ENCODE measurements around the gene CDC20B.

Gene CDC20B

DNA sequence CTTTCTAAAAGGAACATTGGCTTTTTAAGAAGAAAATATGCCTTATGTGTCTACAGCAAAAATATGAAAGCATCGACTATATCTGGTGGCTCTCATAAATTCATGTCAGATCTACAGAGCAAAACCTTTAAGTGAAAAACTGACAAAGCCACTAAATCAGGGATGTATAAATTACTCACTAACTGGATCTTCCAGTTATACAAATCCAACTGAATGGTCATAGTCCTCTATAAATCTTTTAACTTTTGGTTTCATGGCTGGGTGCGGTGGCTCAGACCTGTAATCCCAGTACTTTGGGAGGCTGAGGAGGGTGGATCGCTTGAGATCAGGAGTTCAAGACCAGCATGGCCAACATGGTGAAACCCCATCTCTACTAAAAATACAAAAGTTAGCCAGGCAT lies 99.8 kb downstream of the CDC20B start:
- H3K4me2 ChIP-seq: peak overlapping the region; percentile 40

DNA sequence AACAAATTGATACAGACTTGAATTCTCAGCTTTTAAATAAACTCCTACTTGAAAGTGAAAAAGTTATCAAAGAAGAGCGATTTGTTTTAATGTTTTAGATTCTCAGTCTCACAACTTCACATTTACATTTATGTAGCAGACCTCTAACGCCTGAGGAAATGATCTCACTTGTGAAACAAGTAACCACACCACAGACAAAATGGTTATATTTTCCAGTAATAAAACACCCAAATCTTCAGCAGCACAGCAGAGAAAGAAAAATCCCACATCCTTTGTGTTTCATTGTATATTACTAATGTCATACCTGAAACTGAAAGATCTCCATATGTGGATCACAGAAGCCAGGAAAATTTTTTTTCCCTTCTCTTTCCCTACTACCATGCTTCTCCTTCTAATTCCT lies 100.3 kb downstream of the CDC20B start:
- H3K9ac ChIP-seq: no peak overlapping the region
- no peak overlapping the region for H3K4me3 ChIP-seq (IDR thresholded peaks at IDR 0.05; ENCODE audit: insufficient read depth, low read depth, low read length)
- H2AFZ ChIP-seq (ENCODE audit: low read depth): no peak overlapping the region
- H3K36me3 ChIP-seq (ENCODE audit: insufficient read depth): no peaks in the 10 kb centered on the region
- H3K4me1 ChIP-seq (ENCODE audit: low read depth, poor library complexity, severe bottlenecking): peaks cover 19% of the 10 kb centered on the region
- no peaks in the 10 kb centered on the region for H3K79me2 ChIP-seq (ENCODE audit: insufficient read depth, low read depth)
- no peaks in the 10 kb centered on the region; the same call in 1 of the 2 replicates for H4K20me1 ChIP-seq (ENCODE audit: insufficient read depth)
- peak overlapping the region; percentile 23; the same call in 1 of the 2 replicates for H3K27ac ChIP-seq
- TF ChIP-seq, protein P1, sequence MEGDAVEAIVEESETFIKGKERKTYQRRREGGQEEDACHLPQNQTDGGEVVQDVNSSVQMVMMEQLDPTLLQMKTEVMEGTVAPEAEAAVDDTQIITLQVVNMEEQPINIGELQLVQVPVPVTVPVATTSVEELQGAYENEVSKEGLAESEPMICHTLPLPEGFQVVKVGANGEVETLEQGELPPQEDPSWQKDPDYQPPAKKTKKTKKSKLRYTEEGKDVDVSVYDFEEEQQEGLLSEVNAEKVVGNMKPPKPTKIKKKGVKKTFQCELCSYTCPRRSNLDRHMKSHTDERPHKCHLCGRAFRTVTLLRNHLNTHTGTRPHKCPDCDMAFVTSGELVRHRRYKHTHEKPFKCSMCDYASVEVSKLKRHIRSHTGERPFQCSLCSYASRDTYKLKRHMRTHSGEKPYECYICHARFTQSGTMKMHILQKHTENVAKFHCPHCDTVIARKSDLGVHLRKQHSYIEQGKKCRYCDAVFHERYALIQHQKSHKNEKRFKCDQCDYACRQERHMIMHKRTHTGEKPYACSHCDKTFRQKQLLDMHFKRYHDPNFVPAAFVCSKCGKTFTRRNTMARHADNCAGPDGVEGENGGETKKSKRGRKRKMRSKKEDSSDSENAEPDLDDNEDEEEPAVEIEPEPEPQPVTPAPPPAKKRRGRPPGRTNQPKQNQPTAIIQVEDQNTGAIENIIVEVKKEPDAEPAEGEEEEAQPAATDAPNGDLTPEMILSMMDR (conservative IDR thresholded peaks at IDR 0.05; ENCODE audit: low read depth, low read length): no peak
- no peaks in the 10 kb centered on the region for H3K27me3 ChIP-seq (ENCODE audit: insufficient read depth, low read depth)
- H3K4me2 ChIP-seq: peak overlapping the region; percentile 40

More for the DNA sequence above, 99.8 kb downstream of the CDC20B start:
- H3K9ac ChIP-seq: no peak overlapping the region
- TF ChIP-seq, protein P1 (conservative IDR thresholded peaks at IDR 0.05; ENCODE audit: low read depth, low read length): no peak
- H4K20me1 ChIP-seq (ENCODE audit: insufficient read depth): no peaks in the 10 kb centered on the region; the same call in 1 of the 2 replicates
- H3K79me2 ChIP-seq (ENCODE audit: insufficient read depth, low read depth): no peaks in the 10 kb centered on the region
- H2AFZ ChIP-seq (ENCODE audit: low read depth): no peak overlapping the region
- peaks cover 19% of the 10 kb centered on the region for H3K4me1 ChIP-seq (ENCODE audit: low read depth, poor library complexity, severe bottlenecking)
- H3K27me3 ChIP-seq (ENCODE audit: insufficient read depth, low read depth): no peaks in the 10 kb centered on the region
- no peaks in the 10 kb centered on the region for H3K36me3 ChIP-seq (ENCODE audit: insufficient read depth)
- H3K27ac ChIP-seq: no peak overlapping the region; the same call in 1 of the 2 replicates
- H3K4me3 ChIP-seq (IDR thresholded peaks at IDR 0.05; ENCODE audit: insufficient read depth, low read depth, low read length): no peak overlapping the region

DNA sequence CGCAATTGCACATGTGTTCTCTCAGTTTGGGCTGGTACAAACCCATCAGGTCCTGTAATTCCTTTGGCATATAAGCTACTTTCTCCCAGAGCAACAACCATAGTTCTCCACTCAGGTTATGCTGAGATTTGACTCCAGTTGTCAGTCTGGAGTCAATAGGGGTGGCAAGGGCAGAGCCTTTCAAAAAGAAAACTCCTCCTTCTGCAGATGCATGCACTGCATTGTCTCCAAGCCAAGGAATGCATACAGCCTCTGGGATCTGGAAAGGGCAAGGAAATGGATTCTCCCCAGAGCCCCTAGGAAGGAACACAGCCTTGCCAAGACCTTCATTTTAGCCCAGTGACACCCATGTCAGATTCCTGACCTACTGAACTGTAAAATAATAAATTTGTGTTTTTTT lies 101.6 kb downstream of the CDC20B start:
- no peak overlapping the region for H3K27ac ChIP-seq
- no peak overlapping the region for H3K4me2 ChIP-seq
- no peak overlapping the region for H3K9ac ChIP-seq
- TF ChIP-seq, protein P1 (conservative IDR thresholded peaks at IDR 0.05; ENCODE audit: low read depth, low read length): no peak
- no peak overlapping the region for H2AFZ ChIP-seq (ENCODE audit: low read depth)
- no peak overlapping the region for H3K4me3 ChIP-seq (IDR thresholded peaks at IDR 0.05; ENCODE audit: insufficient read depth, low read depth, low read length)
- H3K79me2 ChIP-seq (ENCODE audit: insufficient read depth, low read depth): no peaks in the 10 kb centered on the region
- H4K20me1 ChIP-seq (ENCODE audit: insufficient read depth): no peaks in the 10 kb centered on the region; the same call in 1 of the 2 replicates
- no peaks in the 10 kb centered on the region for H3K36me3 ChIP-seq (ENCODE audit: insufficient read depth)
- H3K4me1 ChIP-seq (ENCODE audit: low read depth, poor library complexity, severe bottlenecking): peaks cover 19% of the 10 kb centered on the region
- no peaks in the 10 kb centered on the region for H3K27me3 ChIP-seq (ENCODE audit: insufficient read depth, low read depth)

DNA sequence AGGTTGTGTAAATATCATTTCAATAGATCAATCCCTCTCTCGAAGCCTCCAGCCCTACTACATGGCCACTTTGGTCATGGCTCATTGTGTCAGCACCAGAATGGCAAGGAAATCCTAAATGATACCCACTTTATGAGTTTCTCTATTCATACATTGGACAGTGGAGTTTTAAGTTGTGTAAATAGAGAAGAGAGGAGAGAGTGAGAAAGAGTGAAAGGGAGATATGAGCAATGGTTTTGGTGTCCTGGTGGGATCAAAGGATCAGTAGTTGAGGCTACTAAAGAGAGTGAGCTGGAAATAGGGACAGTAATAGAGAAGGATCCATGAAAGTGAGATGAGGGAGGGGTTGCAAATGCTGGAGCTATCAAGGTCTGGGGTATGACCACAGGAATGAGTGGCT lies 102.0 kb downstream of the CDC20B start:
- H2AFZ ChIP-seq (ENCODE audit: low read depth): no peak overlapping the region
- TF ChIP-seq, protein P1 (conservative IDR thresholded peaks at IDR 0.05; ENCODE audit: low read depth, low read length): no peak
- no peak overlapping the region for H3K9ac ChIP-seq
- no peak overlapping the region for H3K4me3 ChIP-seq (IDR thresholded peaks at IDR 0.05; ENCODE audit: insufficient read depth, low read depth, low read length)
- no peaks in the 10 kb centered on the region; the same call in 1 of the 2 replicates for H4K20me1 ChIP-seq (ENCODE audit: insufficient read depth)
- no peaks in the 10 kb centered on the region for H3K27me3 ChIP-seq (ENCODE audit: insufficient read depth, low read depth)
- no peaks in the 10 kb centered on the region for H3K79me2 ChIP-seq (ENCODE audit: insufficient read depth, low read depth)
- H3K4me2 ChIP-seq: no peak overlapping the region
- H3K36me3 ChIP-seq (ENCODE audit: insufficient read depth): no peaks in the 10 kb centered on the region
- H3K4me1 ChIP-seq (ENCODE audit: low read depth, poor library complexity, severe bottlenecking): peaks cover 19% of the 10 kb centered on the region
- no peak overlapping the region for H3K27ac ChIP-seq
